Measurements from ENCODE around the gene TMPRSS4.

Gene TMPRSS4

GRCh38 chr11:118055966-118056365 is 20.9 kb upstream of the TMPRSS4 start:
- no peak for TF ChIP-seq CTCF (conservative IDR thresholded peaks at IDR 0.05; ENCODE audit: control insufficient read depth, insufficient read depth, low read depth, low read length)
- H3K4me3 ChIP-seq (ENCODE audit: control insufficient read depth, low read depth, low read length) = no peak overlapping the region
- no peak for DNase-seq (ENCODE audit: low read depth)

GRCh38 chr11:118056806-118057205 is 20.1 kb upstream of the TMPRSS4 start:
- DNase-seq (ENCODE audit: low read depth) = no peak
- TF ChIP-seq CTCF (conservative IDR thresholded peaks at IDR 0.05; ENCODE audit: control insufficient read depth, insufficient read depth, low read depth, low read length) = no peak
- H3K4me3 ChIP-seq (ENCODE audit: control insufficient read depth, low read depth, low read length) = no peak overlapping the region

- DNase-seq (ENCODE audit: low read depth) = no peak
- H3K4me3 ChIP-seq (ENCODE audit: control insufficient read depth, low read depth, low read length) = no peak overlapping the region
- TF ChIP-seq CTCF (conservative IDR thresholded peaks at IDR 0.05; ENCODE audit: control insufficient read depth, insufficient read depth, low read depth, low read length) = no peak
Observed at GRCh38 chr11:118057251-118058145, 19.4 kb upstream of the TMPRSS4 start.

- TF ChIP-seq CTCF (conservative IDR thresholded peaks at IDR 0.05; ENCODE audit: control insufficient read depth, insufficient read depth, low read depth, low read length) = no peak
- no peak overlapping the region for H3K4me3 ChIP-seq (ENCODE audit: control insufficient read depth, low read depth, low read length)
- DNase-seq (ENCODE audit: low read depth) = no peak
Observed at GRCh38 chr11:118058311-118059245, 18.3 kb upstream of the TMPRSS4 start.

- no peak for DNase-seq (ENCODE audit: low read depth)
- no peak for TF ChIP-seq CTCF (conservative IDR thresholded peaks at IDR 0.05; ENCODE audit: control insufficient read depth, insufficient read depth, low read depth, low read length)
Observed at GRCh38 chr11:118059246-118059940, 17.5 kb upstream of the TMPRSS4 start.

GRCh38 chr11:118060081-118060661 is 16.7 kb upstream of the TMPRSS4 start:
- no peak overlapping the region for H3K4me3 ChIP-seq (ENCODE audit: control insufficient read depth, low read depth, low read length)
- no peak for TF ChIP-seq CTCF (conservative IDR thresholded peaks at IDR 0.05; ENCODE audit: control insufficient read depth, insufficient read depth, low read depth, low read length)
- no peak for DNase-seq (ENCODE audit: low read depth)

More at GRCh38 chr11:118059246-118059940, 17.5 kb upstream of the TMPRSS4 start:
- H3K4me3 ChIP-seq (ENCODE audit: control insufficient read depth, low read depth, low read length) = no peak overlapping the region

Measured in fibroblast of mammary gland (primary cell).